ENCODE data around the gene ACOX3.

ACOX3 gene

DNA sequence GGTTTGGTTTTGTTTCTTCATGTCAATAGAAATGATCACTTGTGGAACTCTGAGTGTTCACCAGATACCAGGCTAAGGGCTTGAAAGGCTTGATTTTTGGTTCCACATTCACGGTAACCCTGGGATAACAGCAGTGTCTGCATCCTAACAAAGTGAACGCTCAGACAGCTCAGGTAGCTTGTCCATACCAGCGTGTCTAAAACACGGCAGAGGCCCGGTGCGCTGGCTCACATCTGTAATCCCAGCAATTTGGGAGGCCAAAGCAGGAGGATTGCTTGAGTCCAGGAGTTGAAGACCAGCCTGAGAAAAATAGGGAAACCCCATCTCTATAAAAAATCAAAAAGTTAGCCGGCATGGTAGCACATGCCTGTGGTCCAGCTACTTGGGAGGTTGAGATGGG lies 122.0 kb downstream of the ACOX3 start:
- DNase-seq (ENCODE audit: low read depth): no peak
- no peak overlapping the region for H3K4me3 ChIP-seq (ENCODE audit: low read depth, low read length)

DNA sequence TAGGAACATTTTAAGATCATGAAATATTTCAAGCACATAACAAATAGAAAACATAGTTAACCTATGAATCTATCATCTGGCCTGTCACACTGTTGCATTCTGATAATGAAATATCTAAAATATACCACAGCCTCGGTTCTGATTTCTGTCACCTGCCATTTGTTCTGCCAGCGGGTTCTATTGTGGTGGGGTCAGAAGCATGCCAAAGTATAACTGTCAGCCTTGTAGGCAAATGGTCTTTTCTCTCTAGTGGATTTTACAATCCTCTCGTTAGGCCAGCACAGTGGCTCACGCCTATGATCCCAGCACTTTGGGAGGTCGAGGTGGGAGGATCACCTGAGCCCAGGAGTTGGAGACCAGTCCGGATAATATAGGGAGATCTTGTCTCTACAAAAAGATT lies 123.0 kb downstream of the ACOX3 start:
- no peak overlapping the region for H3K4me3 ChIP-seq (ENCODE audit: low read depth, low read length)
- no peak for DNase-seq (ENCODE audit: low read depth)

DNA sequence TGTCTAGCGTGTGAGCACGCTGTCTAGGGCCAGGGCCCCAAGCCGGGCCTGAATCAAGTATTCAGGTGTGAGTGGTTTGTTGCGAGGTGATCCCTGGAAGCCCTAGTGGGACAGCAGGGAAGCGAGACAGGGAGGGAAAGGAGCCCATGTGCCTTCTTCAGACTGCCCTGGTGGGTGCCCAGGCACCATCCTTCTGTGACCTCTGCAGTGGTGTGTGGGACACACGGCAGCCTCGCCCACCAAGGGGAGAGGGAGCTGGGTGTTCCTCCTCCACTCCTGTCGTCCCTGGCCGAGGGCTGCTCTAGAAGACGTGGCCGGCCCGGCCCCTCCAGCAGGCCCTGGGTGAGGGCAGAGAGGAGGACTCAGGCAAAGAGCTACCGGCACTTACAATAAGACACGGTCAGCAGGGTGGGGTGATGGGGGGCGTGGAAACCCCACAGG lies 123.6 kb downstream of the ACOX3 start:
- no peak overlapping the region for H3K4me3 ChIP-seq (ENCODE audit: low read depth, low read length)
- no peak for DNase-seq (ENCODE audit: low read depth)

Measured in skeletal muscle cell (primary cell).